SK-N-SH (cell line): ENCODE data around the gene TNK2. TPM values are rescaled to one million over a fixed set of nuclear protein-coding genes. Genes with fewer than 3 reads are reported as not detected.

ENCODE experiments used
- CTCF ChIA-PET: fragments of 300-600, 350-600 bp; formaldehyde crosslinking; extraction: SDS; loops from one replicate; lab custom pipeline; 2021; lab: Yijun Ruan, JAX
- POLR2A ChIA-PET: fragments of 350-600 bp; sonication (Branson Sonifier 250); formaldehyde crosslinking; extraction: SDS; loops from one replicate; lab custom pipeline; 2020; ENCODE audit warnings: antibody characterized with exemption, inconsistent platforms; lab: Yijun Ruan, JAX
- DNase-seq: peaks from one replicate; pipeline ENCODE4 v3.0.0; 2012
- H2AFZ ChIP-seq: fragments of 200-600 bp; sonication (generic); 2 replicates; pipeline ENCODE4 v1.8.1; 2016; ENCODE audit warnings: antibody characterized with exemption, mild to moderate bottlenecking, low read depth
- H3F3A ChIP-seq: fragments of 200-600 bp; sonication (generic); replicated peaks from 2 replicates; pipeline ENCODE3; 2016; ENCODE audit warnings: antibody characterized with exemption, mild to moderate bottlenecking; ENCODE audit not compliant: insufficient read depth
- H3K27ac ChIP-seq, 2 experiments: fragments of 200-500 bp in 1 of 2; fragments of 200-600 bp in 1 of 2; sonication (Bioruptor generic) in 1 of 2; sonication (generic), shearing (Covaris generic) in 1 of 2; 2 replicates each; pipeline versions ENCODE4 v1.5.1 to v1.6.1; 2014 to 2016; ENCODE audit warnings: low read depth in 2 of 2, inconsistent platforms in 1 of 2, low read length in 1 of 2, mild to moderate bottlenecking in 1 of 2, mixed read lengths in 1 of 2
- H3K27me3 ChIP-seq: fragments of 200-600 bp; sonication (generic), shearing (Covaris generic); 2 replicates; pipeline ENCODE4 v1.6.1; 2016; ENCODE audit warnings: mixed run types; ENCODE audit not compliant: insufficient read depth
- H3K36me3 ChIP-seq, 2 experiments: fragments of 200-500 bp in 1 of 2; fragments of 200-600 bp in 1 of 2; sonication (Bioruptor generic) in 1 of 2; sonication (generic) in 1 of 2; replicated peaks in 1 of 2; 2 replicates each; pipeline versions ENCODE3 to v1.5.1; 2014 to 2016; ENCODE audit warnings: low read length in 1 of 2, mild to moderate bottlenecking in 1 of 2; ENCODE audit not compliant: insufficient read depth in 2 of 2, control insufficient read depth in 1 of 2
- H3K4me1 ChIP-seq, 2 experiments: fragments of 200-500 bp in 1 of 2; fragments of 200-600 bp in 1 of 2; sonication (Bioruptor generic) in 1 of 2; sonication (generic), shearing (Covaris generic) in 1 of 2; 2 replicates each; pipeline versions ENCODE4 v1.5.1 to v1.6.1; 2014 to 2016; ENCODE audit warnings: low read depth in 1 of 2, low read length in 1 of 2, mixed run types in 1 of 2; ENCODE audit not compliant: insufficient read depth in 2 of 2, control insufficient read depth in 1 of 2
- H3K4me2 ChIP-seq: fragments of 200-600 bp; sonication (generic), shearing (Covaris generic); 2 replicates; pipeline ENCODE4 v1.6.1; 2017; ENCODE audit warnings: mixed run types
- H3K4me3 ChIP-seq, 2 experiments: fragments of 200-500 bp in 1 of 2; fragments of 200-600 bp in 1 of 2; sonication (Bioruptor generic) in 1 of 2; sonication (generic), shearing (Covaris generic) in 1 of 2; 2 replicates each; pipeline versions ENCODE4 v1.5.1 to v1.8.1; 2014 to 2016; ENCODE audit warnings: low read depth in 2 of 2, inconsistent platforms in 1 of 2, low read length in 1 of 2, mild to moderate bottlenecking in 1 of 2, mixed read lengths in 1 of 2, moderate library complexity in 1 of 2
- H3K79me2 ChIP-seq: fragments of 200-600 bp; sonication (generic); 2 replicates; pipeline ENCODE4 v1.8.1; 2017; ENCODE audit warnings: mild to moderate bottlenecking; ENCODE audit not compliant: insufficient read depth
- H3K9ac ChIP-seq: fragments of 200-600 bp; sonication (generic); 2 replicates; pipeline ENCODE4 v1.6.1; 2017; ENCODE audit warnings: mixed run types
- H3K9me2 ChIP-seq: fragments of 200-600 bp; sonication (generic); 2 replicates; pipeline ENCODE4 v1.6.1; 2017; ENCODE audit warnings: mixed run types
- H3K9me3 ChIP-seq: fragments of 200-600 bp; sonication (generic); 2 replicates; pipeline ENCODE4 v1.6.1; 2017; ENCODE audit warnings: mixed run types, mild to moderate bottlenecking, moderate library complexity
- H4K20me1 ChIP-seq: fragments of 200-600 bp; sonication (generic); 2 replicates; pipeline ENCODE4 v1.6.1; 2017; ENCODE audit warnings: mild to moderate bottlenecking, mixed run types; ENCODE audit not compliant: insufficient read depth
- CHD2 ChIP-seq: fragments of 150-350 bp; IDR thresholded peaks from 2 replicates; pipeline ENCODE4 v1.6.1; 2018; ENCODE audit warnings: low read length; ENCODE audit not compliant: partially characterized antibody
- CTCF ChIP-seq: fragments of 200-600 bp; sonication (generic); IDR thresholded peaks from 2 replicates; pipeline ENCODE4 v1.6.1; 2017; ENCODE audit warnings: antibody characterized with exemption, mild to moderate bottlenecking, moderate library complexity
- ELF1 ChIP-seq: IDR thresholded peaks from 2 replicates; pipeline ENCODE4 v1.4.0; 2012
- EP300 ChIP-seq, 2 experiments: IDR thresholded peaks; 2 replicates each; pipeline versions ENCODE4 v1.4.0 to v1.6.1; 2012; ENCODE audit warnings: borderline replicate concordance in 1 of 2, low read depth in 1 of 2, low read length in 1 of 2
- EZH2phosphoT487 ChIP-seq: fragments of 200-600 bp; sonication (generic); IDR thresholded peaks from 2 replicates; pipeline ENCODE4 v1.6.1; 2017; ENCODE audit warnings: low read depth, mixed run types, mild to moderate bottlenecking, antibody characterized with exemption, moderate library complexity, borderline replicate concordance
- FOSL2 ChIP-seq: IDR thresholded peaks from 2 replicates; pipeline ENCODE4 v1.4.0; 2012; ENCODE audit warnings: low read depth, mild to moderate bottlenecking, moderate library complexity, borderline replicate concordance
- FOXM1 ChIP-seq: IDR thresholded peaks from 2 replicates; pipeline ENCODE4 v1.4.0; 2012; ENCODE audit warnings: low read depth, mild to moderate bottlenecking
- IRF3 ChIP-seq: fragments of 150-350 bp; IDR thresholded peaks from 2 replicates; pipeline ENCODE4 v1.6.1; 2016; ENCODE audit warnings: mild to moderate bottlenecking, low read depth, low read length
- MAX ChIP-seq: IDR thresholded peaks from 2 replicates; pipeline ENCODE4 v1.4.0; 2012; ENCODE audit warnings: low read depth
- MEF2A ChIP-seq: IDR thresholded peaks from 2 replicates; pipeline ENCODE4 v1.4.0; 2012; ENCODE audit warnings: low read depth, borderline replicate concordance
- MXI1 ChIP-seq: IDR thresholded peaks from 2 replicates; pipeline ENCODE4 v1.6.1; 2012; ENCODE audit warnings: mild to moderate bottlenecking, low read depth, low read length, improper control_type of control experiment
- NFIC ChIP-seq: IDR thresholded peaks from 2 replicates; pipeline ENCODE4 v1.4.0; 2012; ENCODE audit warnings: borderline replicate concordance
- NRF1 ChIP-seq: IDR thresholded peaks from 2 replicates; pipeline ENCODE4 v1.6.1; 2012; ENCODE audit warnings: low read depth, mild to moderate bottlenecking, low read length
- PBX3 ChIP-seq: IDR thresholded peaks from 2 replicates; pipeline ENCODE4; 2012
- POLR2AphosphoS5 ChIP-seq: IDR thresholded peaks from 2 replicates; pipeline ENCODE4 v1.6.1; 2012; ENCODE audit warnings: low read depth, low read length
- RCOR1 ChIP-seq: fragments of 150-350 bp; IDR thresholded peaks from 2 replicates; pipeline ENCODE4 v1.6.1; 2017; ENCODE audit warnings: antibody characterized with exemption, low read length
- REST ChIP-seq: IDR thresholded peaks from 2 replicates; pipeline ENCODE4 v1.6.1; 2012; ENCODE audit warnings: mild to moderate bottlenecking, low read depth, low read length, moderate library complexity
- RXRA ChIP-seq: IDR thresholded peaks from 2 replicates; pipeline ENCODE4 v1.4.0; 2012; ENCODE audit warnings: low read depth, mild to moderate bottlenecking, borderline replicate concordance
- YY1 ChIP-seq: IDR thresholded peaks from 2 replicates; pipeline ENCODE4 v1.4.0; 2012; ENCODE audit warnings: low read depth, mild to moderate bottlenecking
- WGBS: methylation state at CpG from one replicate; pipeline ENCODE4 v1.1.6; 2017; ENCODE audit warnings: low lambda C conversion rate; 5-methylcytosine and 5-hydroxymethylcytosine counted together
- polyA plus RNA-seq, 3 experiments: library from polyadenylated mRNA; depleted of rRNA; stranded (reverse); fragments of >200 nt; gene quantifications; 2 replicates each; pipeline ENCODE4 v1.2.3, GENCODE V29; 2012

The TNK2 gene
- polyA plus RNA-seq, 1 of the 3 experiments (the other 2 are of a cell fraction) = 17.3 TPM

- Histone ChIP-seq H3K4me2 (no peak overlapping the region), H2AFZ (no peak overlapping the region), H3K27me3 (peaks cover 4% of the 10 kb centered on the region), H3F3A (no peaks in the 10 kb centered on the region)
- DNase-seq = no peak
- no peak for TF ChIP-seq CHD2
- no peak for TF ChIP-seq POLR2AphosphoS5
- no peak for TF ChIP-seq MEF2A
- TF ChIP-seq, all 33 proteins: peak for 0
- Histone ChIP-seq H3K4me3 (no peak overlapping the region), H4K20me1 (no peaks in the 10 kb centered on the region), H3K9ac (no peak overlapping the region), H3K27ac (no peak overlapping the region), H3K9me3 (no peaks in the 10 kb centered on the region), H3K36me3 (no peaks in the 10 kb centered on the region), H3K4me1 (no peaks in the 10 kb centered on the region), H3K9me2 (no peaks in the 10 kb centered on the region), H3K79me2 (no peaks in the 10 kb centered on the region)
- ChIA-PET POLR2A (no interaction called here), CTCF (interaction anchor here (1.8 kb wide), 1 partner anchor 14 kb away, joined by 6 read pairs; no protein-coding TSS in a partner anchor)
- 82% methylated on average over 6 of the region's 6 CpGs for WGBS
Observed at GRCh38 chr3:195845483-195845882, 62.9 kb downstream of the TNK2 start.

- H3K4me3 ChIP-seq = no peak overlapping the region
- no peaks in the 10 kb centered on the region for H3K9me2 ChIP-seq
- 83% methylated on average over 7 of the region's 7 CpGs for WGBS
- CTCF ChIA-PET = interaction anchor here (1.0 to 1.4 kb wide), 2 partner anchors 9 to 15 kb away, joined by 4 to 5 read pairs; no protein-coding TSS in a partner anchor
- H3K27ac ChIP-seq = no peak overlapping the region
- no peak overlapping the region for H3K4me2 ChIP-seq
- H3K79me2 ChIP-seq = no peaks in the 10 kb centered on the region
- POLR2A ChIA-PET = no interaction called here
- H2AFZ ChIP-seq = no peak overlapping the region
- no peaks in the 10 kb centered on the region for H3K36me3 ChIP-seq
- no peaks in the 10 kb centered on the region for H3F3A ChIP-seq
- peaks cover 4% of the 10 kb centered on the region for H3K27me3 ChIP-seq
- H3K9me3 ChIP-seq = no peaks in the 10 kb centered on the region
- no peak for DNase-seq
- peaks cover 0 to under 1% of the 10 kb centered on the region in 2 experiments; a peak in 1 of 4 replicates for H3K4me1 ChIP-seq
- no peaks in the 10 kb centered on the region for H4K20me1 ChIP-seq
- no peak overlapping the region for H3K9ac ChIP-seq
- no peak for TF ChIP-seq REST
- no peak for TF ChIP-seq EZH2phosphoT487
- TF ChIP-seq IRF3 = no peak
- no peak for TF ChIP-seq NRF1
- no peak for TF ChIP-seq YY1
- TF ChIP-seq EP300 (IDR thresholded peaks at IDR 0.05; ENCODE audit: borderline replicate concordance in 1 of 2, low read depth in 1 of 2, low read length in 1 of 2) = no peak
- TF ChIP-seq PBX3 = no peak
- no peak for TF ChIP-seq FOXM1
- no peak for TF ChIP-seq FOSL2
- TF ChIP-seq CTCF = no peak
- no peak for TF ChIP-seq MAX
- no peak for TF ChIP-seq RXRA
- no peak for TF ChIP-seq RCOR1
- TF ChIP-seq ELF1 = no peak
- TF ChIP-seq NFIC = no peak
- TF ChIP-seq MXI1 = no peak
Observed at GRCh38 chr3:195844671-195845218, 63.6 kb downstream of the TNK2 start.
